GM21576 (cell line): ENCODE measurements around the gene CCL22.
A peak's percentile ranks its signal among the peaks of the same experiment; 100 is the strongest.

Source experiments
- ATAC-seq: cut with Tn5 transposase; IDR thresholded peaks from one replicate; pipeline ENCODE4 v1.9.1; 2021; ENCODE audit warnings: mild to moderate bottlenecking, moderate library complexity; ENCODE audit not compliant: unreplicated experiment

CCL22 gene

GRCh38 chr16:57345666-57346204 lies 12.8 kb upstream of the CCL22 start:
- no peak for ATAC-seq

- ATAC-seq: no peak
Observed at GRCh38 chr16:57347858-57348257, 10.7 kb upstream of the CCL22 start.

- no peak for ATAC-seq
Observed at GRCh38 chr16:57348327-57348726, 10.3 kb upstream of the CCL22 start.

GRCh38 chr16:57349212-57350031 lies 9.2 kb upstream of the CCL22 start:
- peak; percentile 89 for ATAC-seq

GRCh38 chr16:57352636-57353047 lies 5.9 kb upstream of the CCL22 start:
- no peak for ATAC-seq

GRCh38 chr16:57354311-57354710 lies 4.3 kb upstream of the CCL22 start:
- no peak for ATAC-seq

GRCh38 chr16:57355898-57356414 lies 2.6 kb upstream of the CCL22 start:
- ATAC-seq: no peak

- no peak for ATAC-seq
Observed at GRCh38 chr16:57356547-57356946, 2.0 kb upstream of the CCL22 start.

- ATAC-seq: peak; percentile 38
Observed at GRCh38 chr16:57357330-57358085, 1.1 kb upstream of the CCL22 start.

GRCh38 chr16:57358086-57358420 lies 530 bp upstream of the CCL22 start:
- ATAC-seq: no peak

GRCh38 chr16:57360321-57360935 lies 1.8 kb downstream of the CCL22 start:
- no peak for ATAC-seq

GRCh38 chr16:57361404-57361803 lies 2.8 kb downstream of the CCL22 start:
- ATAC-seq: no peak

- ATAC-seq: no peak
Observed at GRCh38 chr16:57364143-57364542, 5.6 kb downstream of the CCL22 start.

GRCh38 chr16:57366544-57367040 lies 8.0 kb downstream of the CCL22 start:
- ATAC-seq: no peak

GRCh38 chr16:57367116-57367752 lies 8.7 kb downstream of the CCL22 start:
- ATAC-seq: no peak

- no peak for ATAC-seq
Observed at GRCh38 chr16:57371494-57372371, 13.2 kb downstream of the CCL22 start.

- ATAC-seq: no peak
Observed at GRCh38 chr16:57372372-57373116, 14.0 kb downstream of the CCL22 start, which contains the start of gene CX3CL1. Gene CX3CL1 (plus strand): TSS chr16:57372490. CDS start chr16:57372569, 79 bp downstream.

GRCh38 chr16:57373117-57373947 lies 14.7 kb downstream of the CCL22 start:
- no peak for ATAC-seq
